Lower lobe of right lung (tissue), 2 donors: ENCODE measurements around the gene ITGAD. TPM values are rescaled to one million over a fixed set of nuclear protein-coding genes. Genes with fewer than 3 reads are reported as not detected.
A peak's percentile ranks its signal among the peaks of the same experiment; 100 is the strongest.

Source experiments
- ATAC-seq, 2 donors: fragments of 200-7000 bp; cut with Tn5 transposase; one replicate each; pipeline ENCODE4 v1.9.1; 2020 to 2022; ENCODE audit warnings: mild to moderate bottlenecking in 2 of 2, moderate library complexity in 2 of 2
- DNase-seq: peaks from one replicate; pipeline ENCODE4 v3.0.0-alpha.2; 2020
- H3K27ac ChIP-seq: fragments of 200-600 bp; one replicate; pipeline ENCODE4 v1.8.0; 2022
- H3K27me3 ChIP-seq: fragments of 200-600 bp; one replicate; pipeline ENCODE4 v1.8.0; 2022; ENCODE audit warnings: low read depth
- H3K36me3 ChIP-seq: fragments of 200-600 bp; one replicate; pipeline ENCODE4 v1.8.0; 2022; ENCODE audit warnings: mild to moderate bottlenecking
- H3K4me1 ChIP-seq: fragments of 200-600 bp; one replicate; pipeline ENCODE4 v1.8.0; 2022
- H3K4me3 ChIP-seq: fragments of 200-600 bp; one replicate; pipeline ENCODE4 v1.8.0; 2022; ENCODE audit warnings: mild to moderate bottlenecking
- H3K9me3 ChIP-seq: fragments of 200-600 bp; one replicate; pipeline ENCODE4 v1.8.0; 2022
- CTCF ChIP-seq: fragments of 200-600 bp; IDR thresholded peaks from one replicate; pipeline ENCODE4 v1.8.0; 2022; ENCODE audit warnings: antibody characterized with exemption, mild to moderate bottlenecking
- intact Hi-C: fragments of 100-400 bp; cut with DNase I; formaldehyde crosslinking; loops from one replicate; pipeline ENCODE4 v1.11.0; 2022
- long read RNA-seq: library from polyadenylated mRNA; unstranded; transcript quantifications from one replicate; pipeline ENCODE4 v2.0.0, GENCODE V29; 2021
- total RNA-seq: library from RNA; stranded (reverse); fragmentation: NEBNext Ultra II Directional; extraction: Animal tissue kit (Norgen Biotek cat#: 25700); gene quantifications from one replicate; pipeline ENCODE4 v1.2.1, GENCODE V29; 2021
- donor health status: DM: no; HTN: yes; CAD: no; lungs with severe emphysema.

Gene ITGAD
- total RNA-seq = 0.62 TPM
- long read RNA-seq = 0 reads

- H3K4me3 ChIP-seq = no peak within 1 kb of the TSS
- no peak for TF ChIP-seq CTCF
- no peaks in the 10 kb centered on the region for H3K9me3 ChIP-seq
- H3K4me1 ChIP-seq = no peaks in the 10 kb centered on the region
- H3K36me3 ChIP-seq = no peaks in the 10 kb centered on the region
- ATAC-seq (no peak), DNase-seq (no peak)
- H3K27ac ChIP-seq = no peak within 1 kb of the TSS
- H3K27me3 ChIP-seq = peaks cover 6% of the 10 kb centered on the region
- intact Hi-C loops = no loop called here
These were observed at the start of gene ITGAD for GRCh38 chr16:31393056-31393455. ITGAD (plus strand) TSS chr16:31393335; CDS start chr16:31393361, 26 bp downstream.

- DNase-seq = no peak
- Histone ChIP-seq H3K4me1 (peaks cover 11% of the 10 kb centered on the region), H3K27ac (no peak overlapping the region), H3K9me3 (no peaks in the 10 kb centered on the region), H3K4me3 (no peak overlapping the region), H3K36me3 (no peaks in the 10 kb centered on the region), H3K27me3 (no peaks in the 10 kb centered on the region)
- peak; percentile 26 to 48 for ATAC-seq
- intact Hi-C loops = no loop called here
- no peak for TF ChIP-seq CTCF
These were observed 48.4 kb upstream of the ITGAD start for GRCh38 chr16:31344712-31345111.

- Histone ChIP-seq H3K9me3 (no peaks in the 10 kb centered on the region), H3K4me3 (no peak overlapping the region), H3K27me3 (no peaks in the 10 kb centered on the region), H3K4me1 (peaks cover 20% of the 10 kb centered on the region), H3K36me3 (no peaks in the 10 kb centered on the region), H3K27ac (no peak overlapping the region)
- intact Hi-C loops = no loop called here
- TF ChIP-seq CTCF = no peak
- DNase-seq (no peak), ATAC-seq (no peak)
These were observed 45.7 kb upstream of the ITGAD start for GRCh38 chr16:31347445-31347844.

- Histone ChIP-seq H3K4me3 (no peak overlapping the region), H3K9me3 (no peaks in the 10 kb centered on the region), H3K4me1 (peaks cover 28% of the 10 kb centered on the region), H3K27ac (no peak overlapping the region), H3K27me3 (no peaks in the 10 kb centered on the region), H3K36me3 (no peaks in the 10 kb centered on the region)
- ATAC-seq (no peak), DNase-seq (no peak)
- TF ChIP-seq CTCF = no peak
- intact Hi-C loops = no loop called here
These were observed 44.6 kb upstream of the ITGAD start for GRCh38 chr16:31348579-31348978.

GRCh38 chr16:31350275-31351005 lies 42.7 kb upstream of the ITGAD start:
- intact Hi-C loops = no loop called here
- peak; percentile 39 to 59 for ATAC-seq
- peak overlapping the region; percentile 77 for H3K27ac ChIP-seq

More at GRCh38 chr16:31350275-31351005, 42.7 kb upstream of the ITGAD start:
- H3K27me3 ChIP-seq = no peaks in the 10 kb centered on the region
- H3K4me3 ChIP-seq = no peak overlapping the region
- H3K36me3 ChIP-seq = no peaks in the 10 kb centered on the region
- TF ChIP-seq CTCF = no peak
- DNase-seq = peak; percentile 73
- no peaks in the 10 kb centered on the region for H3K9me3 ChIP-seq
- peaks cover 37% of the 10 kb centered on the region for H3K4me1 ChIP-seq
